HCT116 (cell line): ENCODE results near the gene HELZ2. TPM values are rescaled to one million over a fixed set of nuclear protein-coding genes. Genes with fewer than 3 reads are reported as not detected.
A peak's percentile ranks its signal among the peaks of the same experiment; 100 is the strongest.

Experiments used
- ATAC-seq: fragments of 200-7000 bp; cut with Tn5 transposase; 2 replicates; pipeline ENCODE4 v1.9.1; 2020; ENCODE audit warnings: mild to moderate bottlenecking, moderate library complexity
- BruUV-seq: library from RNA; stranded (reverse); fragments of 400-500 nt; replicated peaks from 2 replicates; lab custom pipeline; 2021; lab: Mats Ljungman, UMichigan
- CTCF ChIA-PET: fragments of 300-600 bp; sonication (Branson Sonifier 250); formaldehyde crosslinking; loops from one replicate; lab custom pipeline; 2021; ENCODE audit warnings: antibody characterized with exemption; lab: Charles Lee
- POLR2A ChIA-PET: fragments of 300-600, 350-600 bp; sonication (Branson Sonifier 250); formaldehyde crosslinking; loops from one replicate; lab custom pipeline; 2021; ENCODE audit warnings: antibody characterized with exemption; lab: Charles Lee
- RAD21 ChIA-PET, 2 experiments: fragments of 300-600 bp; sonication (Branson Sonifier 250); formaldehyde crosslinking; loops; one replicate each; lab custom pipeline; 2023; ENCODE audit warnings: low total read pairs in 2 of 2; ENCODE audit not compliant: uncharacterized antibody in 2 of 2, unreplicated experiment in 2 of 2, low non-redundant PET in 1 of 2; lab: Charles Lee
- DNase-seq: peaks from one replicate; pipeline ENCODE4 v3.0.0-alpha.2; 2010; ENCODE audit warnings: low read depth, low spot score
- H2AFZ ChIP-seq: fragments of 200-600 bp; shearing (Covaris generic), sonication (generic); 2 replicates; pipeline ENCODE4 v1.6.1; 2017; ENCODE audit warnings: low read depth, mixed run types, mixed read lengths, antibody characterized with exemption, low read length; ENCODE audit not compliant: poor library complexity, severe bottlenecking
- H3K27ac ChIP-seq: 2 replicates; pipeline ENCODE4 v1.5.1; 2012; ENCODE audit warnings: low read depth, low read length
- H3K27me3 ChIP-seq: fragments of 200-600 bp; sonication (generic); 2 replicates; pipeline ENCODE4 v1.6.1; 2016; ENCODE audit warnings: mixed run types, low read length, mixed read lengths; ENCODE audit not compliant: insufficient read depth
- H3K36me3 ChIP-seq, 2 experiments: fragments of 200-500 bp in 1 of 2; fragments of 200-600 bp in 1 of 2; sonication (Bioruptor generic) in 1 of 2; sonication (generic) in 1 of 2; 2 replicates each; pipeline versions ENCODE4 v1.5.1 to v1.6.1; 2014 to 2016; ENCODE audit warnings: low read length in 2 of 2, inconsistent platforms in 1 of 2, mixed read lengths in 1 of 2, mixed run types in 1 of 2; ENCODE audit not compliant: insufficient read depth in 2 of 2, control insufficient read depth in 1 of 2
- H3K4me1 ChIP-seq, 2 experiments: fragments of 200-600 bp in 1 of 2; sonication (generic) in 1 of 2; 2 replicates each; pipeline versions ENCODE4 v1.5.1 to v1.6.1; 2012 to 2017; ENCODE audit warnings: low read length in 2 of 2, inconsistent platforms in 1 of 2, mild to moderate bottlenecking in 1 of 2, mixed read lengths in 1 of 2, mixed run types in 1 of 2, moderate library complexity in 1 of 2; ENCODE audit not compliant: insufficient read depth in 2 of 2, control insufficient read depth in 1 of 2
- H3K4me2 ChIP-seq: fragments of 200-600 bp; sonication (generic); 2 replicates; pipeline ENCODE4 v1.6.1; 2017; ENCODE audit warnings: mixed run types, low read length, mixed read lengths
- H3K4me3 ChIP-seq, 2 experiments: fragments of 200-600 bp in 1 of 2; sonication (generic) in 1 of 2; replicated peaks in 1 of 2; 2 replicates each; pipeline ENCODE4 v1.5.1; 2011 to 2016; ENCODE audit warnings: low read length in 2 of 2, control low read depth in 1 of 2, low read depth in 1 of 2, mild to moderate bottlenecking in 1 of 2, mixed read lengths in 1 of 2, mixed run types in 1 of 2
- H3K79me2 ChIP-seq: fragments of 200-600 bp; sonication (generic); 2 replicates; pipeline ENCODE4 v1.6.1; 2017; ENCODE audit warnings: mild to moderate bottlenecking, mixed run types, low read length, moderate library complexity, mixed read lengths; ENCODE audit not compliant: insufficient read depth
- H3K9ac ChIP-seq: fragments of 200-600 bp; sonication (generic); 2 replicates; pipeline ENCODE4 v1.6.1; 2016; ENCODE audit warnings: low read length, mixed read lengths
- H3K9me2 ChIP-seq: fragments of 200-600 bp; sonication (generic), shearing (Covaris generic); 2 replicates; pipeline ENCODE4 v1.6.1; 2017; ENCODE audit warnings: mixed run types, mild to moderate bottlenecking, moderate library complexity; ENCODE audit not compliant: insufficient read depth
- H3K9me3 ChIP-seq, 2 experiments: fragments of 200-500 bp in 1 of 2; fragments of 200-600 bp in 1 of 2; sonication (Bioruptor generic) in 1 of 2; sonication (generic) in 1 of 2; 2 replicates each; pipeline ENCODE4 v1.6.1; 2014 to 2017; ENCODE audit warnings: low read length in 2 of 2, mixed read lengths in 2 of 2, inconsistent platforms in 1 of 2, low read depth in 1 of 2, mild to moderate bottlenecking in 1 of 2, mixed run types in 1 of 2, moderate library complexity in 1 of 2; ENCODE audit not compliant: control insufficient read depth in 1 of 2, insufficient read depth in 1 of 2
- H4K20me1 ChIP-seq: fragments of 200-600 bp; sonication (generic), shearing (Covaris generic); 2 replicates; pipeline ENCODE4 v1.6.1; 2017; ENCODE audit warnings: mixed run types, mild to moderate bottlenecking, moderate library complexity; ENCODE audit not compliant: insufficient read depth
- CBX3 ChIP-seq: IDR thresholded peaks from 2 replicates; pipeline ENCODE4 v1.6.1; 2012; ENCODE audit warnings: low read depth
- EGR1 ChIP-seq: IDR thresholded peaks from 2 replicates; pipeline ENCODE4 v1.6.1; 2012; ENCODE audit warnings: low read depth
- ELF1 ChIP-seq: IDR thresholded peaks from 2 replicates; pipeline ENCODE4 v1.6.1; 2012; ENCODE audit warnings: low read depth, borderline replicate concordance
- EZH2 ChIP-seq: fragments of 200-600 bp; sonication (generic); IDR thresholded peaks from 2 replicates; pipeline ENCODE4 v1.6.1; 2017; ENCODE audit warnings: antibody characterized with exemption, mixed run types
- EZH2phosphoT487 ChIP-seq: fragments of 200-600 bp; IDR thresholded peaks from 2 replicates; pipeline ENCODE4 v1.6.1; 2018; ENCODE audit warnings: antibody characterized with exemption, borderline replicate concordance
- FOSL1 ChIP-seq: IDR thresholded peaks from 2 replicates; pipeline ENCODE4 v1.6.1; 2012; ENCODE audit warnings: low read depth
- POLR2A ChIP-seq: IDR thresholded peaks from 2 replicates; pipeline ENCODE4 v1.7.0; 2011; ENCODE audit warnings: borderline replicate concordance; ENCODE audit not compliant: insufficient read depth, insufficient read length; ENCODE audit errors: extremely low read depth
- POLR2AphosphoS5 ChIP-seq: IDR thresholded peaks from 2 replicates; pipeline ENCODE4 v1.6.1; 2011; ENCODE audit warnings: mild to moderate bottlenecking, low read depth, low read length, moderate library complexity
- RAD21 ChIP-seq: IDR thresholded peaks from 2 replicates; pipeline ENCODE4 v1.6.1; 2012; ENCODE audit warnings: low read depth, mild to moderate bottlenecking
- SP1 ChIP-seq: IDR thresholded peaks from 2 replicates; pipeline ENCODE4 v1.6.1; 2012; ENCODE audit warnings: low read depth
- SRF ChIP-seq: IDR thresholded peaks from 2 replicates; pipeline ENCODE4 v1.6.1; 2012; ENCODE audit warnings: low read depth
- TCF7L2 ChIP-seq: IDR thresholded peaks from 2 replicates; pipeline ENCODE4 v1.7.0; 2011; ENCODE audit warnings: borderline replicate concordance, inconsistent platforms; ENCODE audit not compliant: insufficient read depth, insufficient read length; ENCODE audit errors: extremely low read depth
- YY1 ChIP-seq: IDR thresholded peaks from 2 replicates; pipeline ENCODE4 v1.6.1; 2011; ENCODE audit warnings: low read length, low read depth, moderate library complexity, mild to moderate bottlenecking; ENCODE audit not compliant: insufficient replicate concordance; ENCODE audit errors: extremely low read depth
- ZFX ChIP-seq: fragments of 450-650 bp; IDR thresholded peaks from 2 replicates; pipeline ENCODE4 v1.6.1; 2017
- ZNF274 ChIP-seq: fragments of 200-500 bp; sonication (Bioruptor generic); IDR thresholded peaks from 2 replicates; pipeline ENCODE4 v1.6.1; 2014; ENCODE audit warnings: mild to moderate bottlenecking, low read depth, low read length, inconsistent platforms
- intact Hi-C: fragments of 100-400 bp; cut with micrococcal nuclease; formaldehyde crosslinking; loops from 2 replicates; pipeline ENCODE4 v1.10.0; 2022
- total RNA-seq: library from RNA; stranded (reverse); gene quantifications from one replicate; pipeline ENCODE4 v1.2.1, GENCODE V29; 2021; ENCODE audit not compliant: unreplicated experiment
- TF ChIP-seq, protein P1 (sequence below), 3 experiments: fragments of 200-600 bp in 1 of 3; sonication (generic) in 1 of 3; IDR thresholded peaks in 2 of 3; conservative IDR thresholded peaks in 1 of 3; 2 replicates each; pipeline ENCODE4 v1.5.1; 2012 to 2017; ENCODE audit warnings: low read depth in 2 of 3, low read length in 2 of 3, antibody characterized with exemption in 1 of 3, borderline replicate concordance in 1 of 3, control low read depth in 1 of 3, mild to moderate bottlenecking in 1 of 3, mixed read lengths in 1 of 3, mixed run types in 1 of 3, moderate library complexity in 1 of 3; ENCODE audit not compliant: insufficient read depth in 1 of 3
- TF ChIP-seq, protein P2 (sequence below): IDR thresholded peaks from 2 replicates; pipeline ENCODE4 v1.6.1; 2012
- TF ChIP-seq, protein P3 (sequence below): IDR thresholded peaks from 2 replicates; pipeline ENCODE4 v1.6.1; 2012
- TF ChIP-seq, protein P4 (sequence below): IDR thresholded peaks from 2 replicates; pipeline ENCODE4 v1.6.1; 2011; ENCODE audit warnings: mild to moderate bottlenecking, low read length, moderate library complexity; ENCODE audit not compliant: insufficient replicate concordance; ENCODE audit errors: extremely low read depth
- TF ChIP-seq, protein P5 (sequence below): IDR thresholded peaks from 2 replicates; pipeline ENCODE4 v1.6.1; 2012; ENCODE audit warnings: low read depth

The HELZ2 gene
- total RNA-seq, 1 experiment from 2014 or later: 44.0 TPM

DNA sequence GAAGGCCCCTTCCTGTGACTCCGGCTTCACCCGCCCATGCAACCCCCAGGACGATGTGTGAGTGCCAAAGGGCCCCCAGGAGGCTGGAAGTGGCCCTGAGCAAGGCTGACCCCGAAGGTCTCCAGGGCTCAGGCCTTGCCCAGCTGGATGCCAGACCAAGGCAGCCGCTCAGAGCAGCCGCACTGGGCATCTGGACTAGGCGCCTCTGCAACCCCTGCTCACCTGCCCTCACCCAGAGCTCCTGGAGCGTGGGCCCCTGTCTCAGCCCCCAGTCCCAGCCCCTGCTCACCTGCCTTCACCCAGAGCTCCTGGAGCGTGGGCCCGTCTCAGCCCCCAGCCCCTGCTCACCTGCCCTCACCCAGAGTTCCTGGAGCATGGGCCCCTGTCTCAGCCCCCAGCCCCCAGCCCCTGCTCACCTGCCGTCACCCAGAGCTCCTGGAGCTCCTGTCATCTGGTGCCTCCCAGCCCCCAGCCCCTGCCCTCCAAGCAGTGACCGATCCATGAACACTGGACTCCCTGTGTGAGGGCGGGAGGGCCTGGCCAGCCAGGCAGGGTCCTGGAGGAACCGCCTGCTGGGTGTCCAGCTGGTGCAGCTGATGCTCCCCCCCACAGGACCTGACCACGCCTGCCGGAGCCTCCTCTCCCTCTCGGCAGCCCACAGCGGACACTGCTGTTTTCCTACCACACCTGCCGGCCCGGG lies 27.6 kb downstream of the HELZ2 start:
- RAD21 ChIA-PET: no interaction called here
- Histone ChIP-seq H3K79me2 (no peaks in the 10 kb centered on the region), H3K9me3 (no peaks in the 10 kb centered on the region), H3K4me2 (no peak overlapping the region), H3K36me3 (no peaks in the 10 kb centered on the region), H3K4me3 (no peak overlapping the region), H3K9ac (peak overlapping the region; percentile 37; the same call in 1 of the 2 replicates), H3K4me1 (peaks cover 34 to 59% of the 10 kb centered on the region in 2 experiments), H4K20me1 (no peaks in the 10 kb centered on the region), H3K27me3 (no peaks in the 10 kb centered on the region), H2AFZ (no peak overlapping the region), H3K27ac (no peak overlapping the region), H3K9me2 (no peaks in the 10 kb centered on the region)
- no TSS peak for BruUV-seq
- ATAC-seq (no peak), DNase-seq (no peak)
- CTCF ChIA-PET: interaction anchor here (1.7 kb wide), 1 partner anchor 9 kb away, joined by 7 read pairs; the partner anchor contains the start of gene PTK6
- intact Hi-C loops: no loop called here
- POLR2A ChIA-PET: no interaction called here
- TF ChIP-seq, protein P1, sequence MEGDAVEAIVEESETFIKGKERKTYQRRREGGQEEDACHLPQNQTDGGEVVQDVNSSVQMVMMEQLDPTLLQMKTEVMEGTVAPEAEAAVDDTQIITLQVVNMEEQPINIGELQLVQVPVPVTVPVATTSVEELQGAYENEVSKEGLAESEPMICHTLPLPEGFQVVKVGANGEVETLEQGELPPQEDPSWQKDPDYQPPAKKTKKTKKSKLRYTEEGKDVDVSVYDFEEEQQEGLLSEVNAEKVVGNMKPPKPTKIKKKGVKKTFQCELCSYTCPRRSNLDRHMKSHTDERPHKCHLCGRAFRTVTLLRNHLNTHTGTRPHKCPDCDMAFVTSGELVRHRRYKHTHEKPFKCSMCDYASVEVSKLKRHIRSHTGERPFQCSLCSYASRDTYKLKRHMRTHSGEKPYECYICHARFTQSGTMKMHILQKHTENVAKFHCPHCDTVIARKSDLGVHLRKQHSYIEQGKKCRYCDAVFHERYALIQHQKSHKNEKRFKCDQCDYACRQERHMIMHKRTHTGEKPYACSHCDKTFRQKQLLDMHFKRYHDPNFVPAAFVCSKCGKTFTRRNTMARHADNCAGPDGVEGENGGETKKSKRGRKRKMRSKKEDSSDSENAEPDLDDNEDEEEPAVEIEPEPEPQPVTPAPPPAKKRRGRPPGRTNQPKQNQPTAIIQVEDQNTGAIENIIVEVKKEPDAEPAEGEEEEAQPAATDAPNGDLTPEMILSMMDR (IDR thresholded peaks at IDR 0.05 in 2 of 3, conservative IDR thresholded peaks at IDR 0.05 in 1 of 3; ENCODE audit: borderline replicate concordance in 1 of 3, insufficient read depth in 1 of 3, low read depth in 2 of 3, low read length in 2 of 3): no peak
- TF ChIP-seq, protein P2, sequence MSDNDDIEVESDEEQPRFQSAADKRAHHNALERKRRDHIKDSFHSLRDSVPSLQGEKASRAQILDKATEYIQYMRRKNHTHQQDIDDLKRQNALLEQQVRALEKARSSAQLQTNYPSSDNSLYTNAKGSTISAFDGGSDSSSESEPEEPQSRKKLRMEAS: no peak
- TF ChIP-seq TCF7L2 (no peak), RAD21 (no peak), FOSL1 (no peak), EGR1 (no peak), ELF1 (no peak), ZNF274 (no peak), POLR2A (no peak), ZFX (no peak), YY1 (no peak), CBX3 (no peak), EZH2 (no peak), SRF (no peak), POLR2AphosphoS5 (no peak), SP1 (no peak), EZH2phosphoT487 (no peak)
- TF ChIP-seq, protein P3, sequence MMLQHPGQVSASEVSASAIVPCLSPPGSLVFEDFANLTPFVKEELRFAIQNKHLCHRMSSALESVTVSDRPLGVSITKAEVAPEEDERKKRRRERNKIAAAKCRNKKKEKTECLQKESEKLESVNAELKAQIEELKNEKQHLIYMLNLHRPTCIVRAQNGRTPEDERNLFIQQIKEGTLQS: no peak
- TF ChIP-seq, protein P4, sequence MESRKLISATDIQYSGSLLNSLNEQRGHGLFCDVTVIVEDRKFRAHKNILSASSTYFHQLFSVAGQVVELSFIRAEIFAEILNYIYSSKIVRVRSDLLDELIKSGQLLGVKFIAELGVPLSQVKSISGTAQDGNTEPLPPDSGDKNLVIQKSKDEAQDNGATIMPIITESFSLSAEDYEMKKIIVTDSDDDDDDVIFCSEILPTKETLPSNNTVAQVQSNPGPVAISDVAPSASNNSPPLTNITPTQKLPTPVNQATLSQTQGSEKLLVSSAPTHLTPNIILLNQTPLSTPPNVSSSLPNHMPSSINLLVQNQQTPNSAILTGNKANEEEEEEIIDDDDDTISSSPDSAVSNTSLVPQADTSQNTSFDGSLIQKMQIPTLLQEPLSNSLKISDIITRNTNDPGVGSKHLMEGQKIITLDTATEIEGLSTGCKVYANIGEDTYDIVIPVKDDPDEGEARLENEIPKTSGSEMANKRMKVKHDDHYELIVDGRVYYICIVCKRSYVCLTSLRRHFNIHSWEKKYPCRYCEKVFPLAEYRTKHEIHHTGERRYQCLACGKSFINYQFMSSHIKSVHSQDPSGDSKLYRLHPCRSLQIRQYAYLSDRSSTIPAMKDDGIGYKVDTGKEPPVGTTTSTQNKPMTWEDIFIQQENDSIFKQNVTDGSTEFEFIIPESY: no peak
- TF ChIP-seq, protein P5, sequence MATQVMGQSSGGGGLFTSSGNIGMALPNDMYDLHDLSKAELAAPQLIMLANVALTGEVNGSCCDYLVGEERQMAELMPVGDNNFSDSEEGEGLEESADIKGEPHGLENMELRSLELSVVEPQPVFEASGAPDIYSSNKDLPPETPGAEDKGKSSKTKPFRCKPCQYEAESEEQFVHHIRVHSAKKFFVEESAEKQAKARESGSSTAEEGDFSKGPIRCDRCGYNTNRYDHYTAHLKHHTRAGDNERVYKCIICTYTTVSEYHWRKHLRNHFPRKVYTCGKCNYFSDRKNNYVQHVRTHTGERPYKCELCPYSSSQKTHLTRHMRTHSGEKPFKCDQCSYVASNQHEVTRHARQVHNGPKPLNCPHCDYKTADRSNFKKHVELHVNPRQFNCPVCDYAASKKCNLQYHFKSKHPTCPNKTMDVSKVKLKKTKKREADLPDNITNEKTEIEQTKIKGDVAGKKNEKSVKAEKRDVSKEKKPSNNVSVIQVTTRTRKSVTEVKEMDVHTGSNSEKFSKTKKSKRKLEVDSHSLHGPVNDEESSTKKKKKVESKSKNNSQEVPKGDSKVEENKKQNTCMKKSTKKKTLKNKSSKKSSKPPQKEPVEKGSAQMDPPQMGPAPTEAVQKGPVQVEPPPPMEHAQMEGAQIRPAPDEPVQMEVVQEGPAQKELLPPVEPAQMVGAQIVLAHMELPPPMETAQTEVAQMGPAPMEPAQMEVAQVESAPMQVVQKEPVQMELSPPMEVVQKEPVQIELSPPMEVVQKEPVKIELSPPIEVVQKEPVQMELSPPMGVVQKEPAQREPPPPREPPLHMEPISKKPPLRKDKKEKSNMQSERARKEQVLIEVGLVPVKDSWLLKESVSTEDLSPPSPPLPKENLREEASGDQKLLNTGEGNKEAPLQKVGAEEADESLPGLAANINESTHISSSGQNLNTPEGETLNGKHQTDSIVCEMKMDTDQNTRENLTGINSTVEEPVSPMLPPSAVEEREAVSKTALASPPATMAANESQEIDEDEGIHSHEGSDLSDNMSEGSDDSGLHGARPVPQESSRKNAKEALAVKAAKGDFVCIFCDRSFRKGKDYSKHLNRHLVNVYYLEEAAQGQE: no peak
